GM12872 (cell line): ENCODE measurements around the gene TMEM19.

Experiments
- CTCF ChIP-seq: IDR thresholded peaks from 3 replicates; pipeline ENCODE4 v1.5.1; 2011; ENCODE audit warnings: low read depth, mild to moderate bottlenecking, low read length, moderate library complexity; ENCODE audit not compliant: insufficient read depth

Gene TMEM19

GRCh38 chr12:71744522-71745300 is 58.8 kb downstream of the TMEM19 start:
- no peak for TF ChIP-seq CTCF

GRCh38 chr12:71746974-71747611 is 61.2 kb downstream of the TMEM19 start:
- TF ChIP-seq CTCF = peak; percentile 71

GRCh38 chr12:71748081-71748850 is 62.4 kb downstream of the TMEM19 start:
- no peak for TF ChIP-seq CTCF

GRCh38 chr12:71749666-71750065 is 63.8 kb downstream of the TMEM19 start:
- no peak for TF ChIP-seq CTCF

GRCh38 chr12:71752891-71753290 is 67.0 kb downstream of the TMEM19 start:
- TF ChIP-seq CTCF = no peak
